ENCODE results near the gene ZNF646.

The ZNF646 gene

GRCh38 chr16:31082368-31083045 lies 8.3 kb downstream of the ZNF646 start:
- no peaks in the 10 kb centered on the region for H3K9me3 ChIP-seq (ENCODE audit: insufficient read depth, low read length, severe bottlenecking)
- peaks cover 95% of the 10 kb centered on the region for H3K36me3 ChIP-seq (ENCODE audit: insufficient read depth, low read length)
- TF ChIP-seq, protein P1, sequence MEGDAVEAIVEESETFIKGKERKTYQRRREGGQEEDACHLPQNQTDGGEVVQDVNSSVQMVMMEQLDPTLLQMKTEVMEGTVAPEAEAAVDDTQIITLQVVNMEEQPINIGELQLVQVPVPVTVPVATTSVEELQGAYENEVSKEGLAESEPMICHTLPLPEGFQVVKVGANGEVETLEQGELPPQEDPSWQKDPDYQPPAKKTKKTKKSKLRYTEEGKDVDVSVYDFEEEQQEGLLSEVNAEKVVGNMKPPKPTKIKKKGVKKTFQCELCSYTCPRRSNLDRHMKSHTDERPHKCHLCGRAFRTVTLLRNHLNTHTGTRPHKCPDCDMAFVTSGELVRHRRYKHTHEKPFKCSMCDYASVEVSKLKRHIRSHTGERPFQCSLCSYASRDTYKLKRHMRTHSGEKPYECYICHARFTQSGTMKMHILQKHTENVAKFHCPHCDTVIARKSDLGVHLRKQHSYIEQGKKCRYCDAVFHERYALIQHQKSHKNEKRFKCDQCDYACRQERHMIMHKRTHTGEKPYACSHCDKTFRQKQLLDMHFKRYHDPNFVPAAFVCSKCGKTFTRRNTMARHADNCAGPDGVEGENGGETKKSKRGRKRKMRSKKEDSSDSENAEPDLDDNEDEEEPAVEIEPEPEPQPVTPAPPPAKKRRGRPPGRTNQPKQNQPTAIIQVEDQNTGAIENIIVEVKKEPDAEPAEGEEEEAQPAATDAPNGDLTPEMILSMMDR (IDR thresholded peaks at IDR 0.05; ENCODE audit: borderline replicate concordance, extremely low read depth, low read length, poor library complexity, severe bottlenecking): no peak
- no peak for TF ChIP-seq EZH2 (IDR thresholded peaks at IDR 0.05; ENCODE audit: borderline replicate concordance, low read depth, low read length, severe bottlenecking)
- H3K27me3 ChIP-seq (ENCODE audit: insufficient read depth, low read length, poor library complexity): no peaks in the 10 kb centered on the region
- peaks cover 15% of the 10 kb centered on the region for H3K4me1 ChIP-seq (ENCODE audit: insufficient read depth, low read length)
- H3K4me2 ChIP-seq (ENCODE audit: insufficient read depth, low read length): no peak overlapping the region
- peaks cover 47% of the 10 kb centered on the region for H3K79me2 ChIP-seq (ENCODE audit: insufficient read depth, low read length)
- no peak overlapping the region for H2AFZ ChIP-seq (ENCODE audit: low read depth, low read length)
- no peak overlapping the region for H3K4me3 ChIP-seq (ENCODE audit: low read depth in 1 of 2, low read length in 2 of 2)
- ATAC-seq (ENCODE audit: insufficient read depth, low read depth): no peak
- H3K27ac ChIP-seq (ENCODE audit: low read length): no peak overlapping the region
- no peak overlapping the region for H3K9ac ChIP-seq (ENCODE audit: low read depth, low read length)
- no peak for DNase-seq
- H4K20me1 ChIP-seq (ENCODE audit: insufficient read depth, low read length): peaks cover 64% of the 10 kb centered on the region

DNA sequence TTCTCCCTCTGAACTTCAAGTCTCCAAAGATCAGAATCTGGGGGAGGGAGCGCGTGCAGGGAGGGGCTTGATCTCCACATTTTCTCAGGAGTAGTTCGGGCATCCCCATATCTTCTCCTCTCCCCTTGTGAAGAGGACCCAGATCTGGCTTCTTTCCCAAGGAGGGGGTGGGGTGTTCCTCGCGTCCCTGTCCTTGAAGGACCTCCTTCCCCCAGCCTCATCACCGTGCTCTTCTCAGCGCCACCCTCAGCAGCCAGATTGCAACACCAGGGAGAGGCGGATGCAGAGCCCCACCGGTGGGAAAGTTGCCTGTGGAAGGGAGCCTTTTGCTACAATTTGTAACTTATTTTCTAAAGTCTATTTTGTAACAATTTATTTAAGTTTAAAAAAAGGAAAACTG lies 8.9 kb downstream of the ZNF646 start:
- Histone ChIP-seq H3K79me2 (ENCODE audit: insufficient read depth, low read length) (peaks cover 42% of the 10 kb centered on the region), H3K36me3 (ENCODE audit: insufficient read depth, low read length) (peaks cover 93% of the 10 kb centered on the region), H3K9ac (ENCODE audit: low read depth, low read length) (no peak overlapping the region), H3K9me3 (ENCODE audit: insufficient read depth, low read length, severe bottlenecking) (no peaks in the 10 kb centered on the region), H4K20me1 (ENCODE audit: insufficient read depth, low read length) (peaks cover 59% of the 10 kb centered on the region), H3K27ac (ENCODE audit: low read length) (no peak overlapping the region), H3K4me1 (ENCODE audit: insufficient read depth, low read length) (peaks cover 15% of the 10 kb centered on the region), H3K4me2 (ENCODE audit: insufficient read depth, low read length) (no peak overlapping the region), H3K27me3 (ENCODE audit: insufficient read depth, low read length, poor library complexity) (no peaks in the 10 kb centered on the region), H3K4me3 (ENCODE audit: low read depth in 1 of 2, low read length in 2 of 2) (no peak overlapping the region), H2AFZ (ENCODE audit: low read depth, low read length) (no peak overlapping the region)
- TF ChIP-seq, protein P1 (IDR thresholded peaks at IDR 0.05; ENCODE audit: borderline replicate concordance, extremely low read depth, low read length, poor library complexity, severe bottlenecking): no peak
- TF ChIP-seq EZH2 (IDR thresholded peaks at IDR 0.05; ENCODE audit: borderline replicate concordance, low read depth, low read length, severe bottlenecking): no peak
- ATAC-seq (ENCODE audit: insufficient read depth, low read depth): no peak
- no peak for DNase-seq

GRCh38 chr16:31083556-31083955 lies 9.3 kb downstream of the ZNF646 start:
- no peaks in the 10 kb centered on the region for H3K27me3 ChIP-seq (ENCODE audit: insufficient read depth, low read length, poor library complexity)
- peaks cover 59% of the 10 kb centered on the region for H4K20me1 ChIP-seq (ENCODE audit: insufficient read depth, low read length)
- peaks cover 37% of the 10 kb centered on the region for H3K79me2 ChIP-seq (ENCODE audit: insufficient read depth, low read length)
- H3K4me1 ChIP-seq (ENCODE audit: insufficient read depth, low read length): peaks cover 15% of the 10 kb centered on the region
- DNase-seq (no peak), ATAC-seq (ENCODE audit: insufficient read depth, low read depth) (no peak)
- no peak overlapping the region for H3K4me3 ChIP-seq (ENCODE audit: low read depth in 1 of 2, low read length in 2 of 2)
- no peak for TF ChIP-seq EZH2 (IDR thresholded peaks at IDR 0.05; ENCODE audit: borderline replicate concordance, low read depth, low read length, severe bottlenecking)
- TF ChIP-seq, protein P1 (IDR thresholded peaks at IDR 0.05; ENCODE audit: borderline replicate concordance, extremely low read depth, low read length, poor library complexity, severe bottlenecking): no peak
- H3K9me3 ChIP-seq (ENCODE audit: insufficient read depth, low read length, severe bottlenecking): no peaks in the 10 kb centered on the region
- peaks cover 91% of the 10 kb centered on the region for H3K36me3 ChIP-seq (ENCODE audit: insufficient read depth, low read length)
- H3K27ac ChIP-seq (ENCODE audit: low read length): no peak overlapping the region
- H3K9ac ChIP-seq (ENCODE audit: low read depth, low read length): no peak overlapping the region
- H2AFZ ChIP-seq (ENCODE audit: low read depth, low read length): no peak overlapping the region
- no peak overlapping the region for H3K4me2 ChIP-seq (ENCODE audit: insufficient read depth, low read length)
